K562 (cell line): Measurements from ENCODE around the gene AGPAT2. TPM values are rescaled to one million over a fixed set of nuclear protein-coding genes. Genes with fewer than 3 reads are reported as not detected.

Experiments used
- MGA ChIP-seq: fragments of 450-650 bp; IDR thresholded peaks from 2 replicates; pipeline ENCODE4 v1.6.1; 2016; ENCODE audit warnings: mild to moderate bottlenecking, moderate library complexity
- NBN ChIP-seq: fragments of 450-650 bp; IDR thresholded peaks from 2 replicates; pipeline ENCODE4 v1.6.1; 2016; ENCODE audit warnings: low read depth, mild to moderate bottlenecking
- NEUROD1 ChIP-seq: fragments of 150-350 bp; IDR thresholded peaks from 2 replicates; pipeline ENCODE4 v1.6.1; 2014; ENCODE audit warnings: borderline replicate concordance, low read length, low read depth; ENCODE audit not compliant: partially characterized antibody
- POLR3A ChIP-seq: IDR thresholded peaks from 2 replicates; pipeline ENCODE4 v1.6.1; 2011; ENCODE audit warnings: borderline replicate concordance, mild to moderate bottlenecking, moderate library complexity; ENCODE audit not compliant: insufficient read length, insufficient read depth; ENCODE audit errors: extremely low read depth
- TARDBP ChIP-seq: fragments of 450-650 bp; IDR thresholded peaks from 2 replicates; pipeline ENCODE4 v1.6.1; 2016
- ZBTB9 ChIP-seq: fragments of 450-650 bp; formaldehyde crosslinking; IDR thresholded peaks from 2 replicates; pipeline ENCODE4 v1.4.0; 2020; ENCODE audit warnings: mild to moderate bottlenecking, moderate library complexity
- ZNF77 ChIP-seq: fragments of 250-450 bp; sonication (Bioruptor Pico); IDR thresholded peaks from 2 replicates; pipeline ENCODE4 v1.5.0; 2020
- ZNF778 ChIP-seq: fragments of 450-650 bp; formaldehyde crosslinking; IDR thresholded peaks from 2 replicates; pipeline ENCODE4 v1.4.0; 2020; ENCODE audit warnings: mild to moderate bottlenecking, moderate library complexity
- polyA plus RNA-seq, 8 experiments: library from polyadenylated mRNA; depleted of rRNA in 4 of 8; stranded (reverse) in 5 of 8; unstranded in 3 of 8; fragments of >200 nt; fragmentation: Nextera tagmentation in 2 of 8; fragmentation: Illumina TruSeq in 1 of 8; extraction: Ambion mirVana in 2 of 8; extraction: Trizol in 1 of 8; gene quantifications; 2 replicates each; pipeline versions ENCODE4 v1.2.1 to v1.2.3, GENCODE V29; 2011 to 2014; ENCODE audit warnings: inconsistent platforms in 1 of 8, missing spikeins in 1 of 8
- total RNA-seq, 7 experiments: library from RNA; depleted of rRNA in 6 of 7; stranded (reverse); fragments of >200 nt in 6 of 7; fragmentation: Illumina TruSeq in 2 of 7; extraction: Trizol in 2 of 7; gene quantifications; 2 replicates each; pipeline versions ENCODE4 v1.2.1 to v1.2.3, GENCODE V29; 2011 to 2021; ENCODE audit warnings: low replicate concordance in 1 of 7
- TF ChIP-seq, protein P1 (sequence below): fragments of 250-450 bp; sonication (Bioruptor Pico); IDR thresholded peaks from 2 replicates; pipeline ENCODE4 v1.8.0; 2021; ENCODE audit warnings: moderate library complexity, mild to moderate bottlenecking, inconsistent platforms
- TF ChIP-seq, protein P2 (sequence below): fragments of 450-650 bp; formaldehyde crosslinking; IDR thresholded peaks from 2 replicates; pipeline ENCODE4 v1.4.0; 2020; ENCODE audit warnings: mild to moderate bottlenecking, moderate library complexity

The AGPAT2 gene
- total and polyA plus RNA-seq, 9 of the 15 experiments (the other 6 are each of a cell fraction or from before 2014, with no cell fraction given) = 0.13 to 54.5 (median 23.9) TPM

- peak; percentile 51; the same call in 1 of the 2 replicates for TF ChIP-seq ZBTB9 (CRISPR knock-in tag)
- TF ChIP-seq NBN = no peak
- TF ChIP-seq, protein P1, sequence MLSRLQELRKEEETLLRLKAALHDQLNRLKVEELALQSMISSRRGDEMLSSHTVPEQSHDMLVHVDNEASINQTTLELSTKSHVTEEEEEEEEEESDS (CRISPR knock-in tag) = no peak
- no peak for TF ChIP-seq POLR3A
- TF ChIP-seq MGA = peak; percentile 46; the same call in 1 of the 2 replicates
- TF ChIP-seq ZNF77 (CRISPR knock-in tag) = no peak
- TF ChIP-seq, protein P2, sequence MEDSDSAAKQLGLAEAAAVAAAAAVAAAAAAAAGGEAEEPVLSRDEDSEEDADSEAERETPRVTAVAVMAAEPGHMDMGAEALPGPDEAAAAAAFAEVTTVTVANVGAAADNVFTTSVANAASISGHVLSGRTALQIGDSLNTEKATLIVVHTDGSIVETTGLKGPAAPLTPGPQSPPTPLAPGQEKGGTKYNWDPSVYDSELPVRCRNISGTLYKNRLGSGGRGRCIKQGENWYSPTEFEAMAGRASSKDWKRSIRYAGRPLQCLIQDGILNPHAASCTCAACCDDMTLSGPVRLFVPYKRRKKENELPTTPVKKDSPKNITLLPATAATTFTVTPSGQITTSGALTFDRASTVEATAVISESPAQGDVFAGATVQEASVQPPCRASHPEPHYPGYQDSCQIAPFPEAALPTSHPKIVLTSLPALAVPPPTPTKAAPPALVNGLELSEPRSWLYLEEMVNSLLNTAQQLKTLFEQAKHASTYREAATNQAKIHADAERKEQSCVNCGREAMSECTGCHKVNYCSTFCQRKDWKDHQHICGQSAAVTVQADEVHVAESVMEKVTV (CRISPR knock-in tag) = peak; percentile 33
- TF ChIP-seq ZNF778 = no peak
- no peak for TF ChIP-seq TARDBP
- TF ChIP-seq NEUROD1 = peak; percentile 7
These were observed 41.1 kb downstream of the AGPAT2 start (continued) for GRCh38 chr9:136645903-136646754.
